Measurements from ENCODE around the gene EPN2.

- TF ChIP-seq SUZ12 (IDR thresholded peaks at IDR 0.05) = no peak
- no peak for TF ChIP-seq FOXA1 (IDR thresholded peaks at IDR 0.05)
- no peak for TF ChIP-seq PKNOX1 (IDR thresholded peaks at IDR 0.05)
- TF ChIP-seq SP1 (IDR thresholded peaks at IDR 0.05) = no peak
- TF ChIP-seq HDGF (IDR thresholded peaks at IDR 0.05; ENCODE audit: borderline replicate concordance) = no peak
- TF ChIP-seq ZNF384 (IDR thresholded peaks at IDR 0.05) = no peak
- no peak for TF ChIP-seq FOXM1 (IDR thresholded peaks at IDR 0.05; ENCODE audit: borderline replicate concordance)
- no peak for TF ChIP-seq L3MBTL2 (conservative IDR thresholded peaks at IDR 0.05)
- TF ChIP-seq BHLHE40 (IDR thresholded peaks at IDR 0.05; ENCODE audit: borderline replicate concordance) = no peak
- TF ChIP-seq LEF1 (IDR thresholded peaks at IDR 0.05; ENCODE audit: borderline replicate concordance) = no peak
- no peak for TF ChIP-seq ELF4 (IDR thresholded peaks at IDR 0.05)
Measured at GRCh38 chr17:19369107-19369778, 132.1 kb downstream of the EPN2 start.
